Neural progenitor cell (in vitro differentiated cells): ENCODE measurements around the gene SLC41A1.

Source experiments
- CTCF ChIP-seq: fragments of 200-600 bp; sonication (generic); IDR thresholded peaks from 2 replicates; pipeline ENCODE4 v1.5.1; 2017; ENCODE audit warnings: antibody characterized with exemption, mild to moderate bottlenecking
- EZH2phosphoT487 ChIP-seq: fragments of 200-600 bp; sonication (generic); IDR thresholded peaks from 2 replicates; pipeline ENCODE4 v1.6.1; 2017; ENCODE audit warnings: antibody characterized with exemption

- no peak for TF ChIP-seq CTCF
- no peak for TF ChIP-seq EZH2phosphoT487
These were observed 30.2 kb upstream of the SLC41A1 start for GRCh38 chr1:205843036-205843859.
